Measurements from ENCODE around the gene PKNOX1. TPM values are rescaled to one million over a fixed set of nuclear protein-coding genes. Genes with fewer than 3 reads are reported as not detected.

Gene PKNOX1
- total and polyA plus RNA-seq, 2 experiments from 2014 or later = 29.9 to 76.7 TPM

DNA sequence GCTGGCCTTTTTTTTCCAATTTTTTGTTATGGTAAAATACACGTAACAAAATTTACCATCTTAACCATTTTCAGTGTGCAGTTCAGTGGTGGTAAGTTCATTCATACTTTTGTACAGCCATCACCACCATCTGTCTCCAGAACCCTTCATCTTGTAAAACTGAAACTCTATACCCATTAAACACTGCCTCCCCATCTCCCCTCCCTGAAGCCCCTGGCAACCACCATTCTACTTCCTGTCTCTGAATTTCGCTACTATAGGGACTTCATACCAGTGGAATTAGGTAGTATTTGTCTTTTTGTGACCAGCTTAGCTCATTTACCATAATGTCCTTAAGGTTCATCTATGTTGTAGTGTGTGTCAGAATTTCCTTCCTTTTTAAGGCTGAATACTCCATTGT, 8.7 kb downstream of the PKNOX1 start:
- TF ChIP-seq NANOG (IDR thresholded peaks at IDR 0.05; ENCODE audit: borderline replicate concordance) (no peak), ZNF114 (CRISPR knock-in tag; IDR thresholded peaks at IDR 0.05) (no peak), CREB1 (CRISPR knock-in tag; IDR thresholded peaks at IDR 0.05; ENCODE audit: low read depth) (no peak), POLR2AphosphoS5 (IDR thresholded peaks at IDR 0.05; ENCODE audit: low read depth) (no peak), JUNB (IDR thresholded peaks at IDR 0.05; ENCODE audit: unreplicated experiment) (no peak), ZNF331 (CRISPR knock-in tag; IDR thresholded peaks at IDR 0.05; ENCODE audit: low read depth) (no peak), STAT1 (IDR thresholded peaks at IDR 0.05; ENCODE audit: unreplicated experiment) (no peak)
- TF ChIP-seq, protein P1, sequence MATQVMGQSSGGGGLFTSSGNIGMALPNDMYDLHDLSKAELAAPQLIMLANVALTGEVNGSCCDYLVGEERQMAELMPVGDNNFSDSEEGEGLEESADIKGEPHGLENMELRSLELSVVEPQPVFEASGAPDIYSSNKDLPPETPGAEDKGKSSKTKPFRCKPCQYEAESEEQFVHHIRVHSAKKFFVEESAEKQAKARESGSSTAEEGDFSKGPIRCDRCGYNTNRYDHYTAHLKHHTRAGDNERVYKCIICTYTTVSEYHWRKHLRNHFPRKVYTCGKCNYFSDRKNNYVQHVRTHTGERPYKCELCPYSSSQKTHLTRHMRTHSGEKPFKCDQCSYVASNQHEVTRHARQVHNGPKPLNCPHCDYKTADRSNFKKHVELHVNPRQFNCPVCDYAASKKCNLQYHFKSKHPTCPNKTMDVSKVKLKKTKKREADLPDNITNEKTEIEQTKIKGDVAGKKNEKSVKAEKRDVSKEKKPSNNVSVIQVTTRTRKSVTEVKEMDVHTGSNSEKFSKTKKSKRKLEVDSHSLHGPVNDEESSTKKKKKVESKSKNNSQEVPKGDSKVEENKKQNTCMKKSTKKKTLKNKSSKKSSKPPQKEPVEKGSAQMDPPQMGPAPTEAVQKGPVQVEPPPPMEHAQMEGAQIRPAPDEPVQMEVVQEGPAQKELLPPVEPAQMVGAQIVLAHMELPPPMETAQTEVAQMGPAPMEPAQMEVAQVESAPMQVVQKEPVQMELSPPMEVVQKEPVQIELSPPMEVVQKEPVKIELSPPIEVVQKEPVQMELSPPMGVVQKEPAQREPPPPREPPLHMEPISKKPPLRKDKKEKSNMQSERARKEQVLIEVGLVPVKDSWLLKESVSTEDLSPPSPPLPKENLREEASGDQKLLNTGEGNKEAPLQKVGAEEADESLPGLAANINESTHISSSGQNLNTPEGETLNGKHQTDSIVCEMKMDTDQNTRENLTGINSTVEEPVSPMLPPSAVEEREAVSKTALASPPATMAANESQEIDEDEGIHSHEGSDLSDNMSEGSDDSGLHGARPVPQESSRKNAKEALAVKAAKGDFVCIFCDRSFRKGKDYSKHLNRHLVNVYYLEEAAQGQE (IDR thresholded peaks at IDR 0.05; ENCODE audit: unreplicated experiment) = no peak
- TF ChIP-seq, protein P2, sequence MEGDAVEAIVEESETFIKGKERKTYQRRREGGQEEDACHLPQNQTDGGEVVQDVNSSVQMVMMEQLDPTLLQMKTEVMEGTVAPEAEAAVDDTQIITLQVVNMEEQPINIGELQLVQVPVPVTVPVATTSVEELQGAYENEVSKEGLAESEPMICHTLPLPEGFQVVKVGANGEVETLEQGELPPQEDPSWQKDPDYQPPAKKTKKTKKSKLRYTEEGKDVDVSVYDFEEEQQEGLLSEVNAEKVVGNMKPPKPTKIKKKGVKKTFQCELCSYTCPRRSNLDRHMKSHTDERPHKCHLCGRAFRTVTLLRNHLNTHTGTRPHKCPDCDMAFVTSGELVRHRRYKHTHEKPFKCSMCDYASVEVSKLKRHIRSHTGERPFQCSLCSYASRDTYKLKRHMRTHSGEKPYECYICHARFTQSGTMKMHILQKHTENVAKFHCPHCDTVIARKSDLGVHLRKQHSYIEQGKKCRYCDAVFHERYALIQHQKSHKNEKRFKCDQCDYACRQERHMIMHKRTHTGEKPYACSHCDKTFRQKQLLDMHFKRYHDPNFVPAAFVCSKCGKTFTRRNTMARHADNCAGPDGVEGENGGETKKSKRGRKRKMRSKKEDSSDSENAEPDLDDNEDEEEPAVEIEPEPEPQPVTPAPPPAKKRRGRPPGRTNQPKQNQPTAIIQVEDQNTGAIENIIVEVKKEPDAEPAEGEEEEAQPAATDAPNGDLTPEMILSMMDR (conservative IDR thresholded peaks at IDR 0.05; ENCODE audit: low read depth in 2 of 2) = no peak
- peaks cover 9% of the 10 kb centered on the region for H3K36me3 ChIP-seq (ENCODE audit: insufficient read depth)
- H3K79me2 ChIP-seq (replicated peaks; ENCODE audit: insufficient read depth) = peaks cover 94% of the 10 kb centered on the region
- H3K27me3 Mint-ChIP-seq (ENCODE audit: insufficient read depth, low read depth, poor library complexity) = peaks cover 6% of the 10 kb centered on the region
- H3K4me1 ChIP-seq (ENCODE audit: insufficient read depth) = peaks cover 53% of the 10 kb centered on the region
- H4K20me1 ChIP-seq (replicated peaks; ENCODE audit: insufficient read depth) = peaks cover 4% of the 10 kb centered on the region; the same call in 1 of the 2 replicates
- peaks cover 31% of the 10 kb centered on the region for H3K36me3 Mint-ChIP-seq (ENCODE audit: low read depth)
- no peak overlapping the region for H3K4me3 Mint-ChIP-seq
- H2AFZ ChIP-seq = no peak overlapping the region
- H3K4me2 ChIP-seq = no peak overlapping the region
- H3K27me3 ChIP-seq (ENCODE audit: insufficient read depth) = no peaks in the 10 kb centered on the region
- peaks cover under 1% of the 10 kb centered on the region; the same call in 2 of the 3 replicates for H3K9me3 Mint-ChIP-seq
- peaks cover 37% of the 10 kb centered on the region for H3K4me1 Mint-ChIP-seq
- no peak for ATAC-seq
- DNase-seq (ENCODE audit: low spot score) = no peak
- no peak overlapping the region for H3K27ac Mint-ChIP-seq
- peak overlapping the region; percentile 12; the same call in 1 of the 2 replicates for H3K27ac ChIP-seq (ENCODE audit: low read depth)
- H3K9me2 ChIP-seq (ENCODE audit: insufficient read depth) = no peaks in the 10 kb centered on the region
- H3F3A ChIP-seq (replicated peaks; ENCODE audit: low read depth) = peaks cover 24% of the 10 kb centered on the region; the same call in 1 of the 2 replicates
- no peak overlapping the region for H3K4me3 ChIP-seq

- H3K36me3 Mint-ChIP-seq (ENCODE audit: low read depth) = peaks cover 24% of the 10 kb centered on the region
- no peak overlapping the region for H3K4me3 Mint-ChIP-seq
- no peaks in the 10 kb centered on the region for H3K27me3 ChIP-seq (ENCODE audit: insufficient read depth)
- H3K27me3 Mint-ChIP-seq (ENCODE audit: insufficient read depth, low read depth, poor library complexity) = peaks cover 5% of the 10 kb centered on the region
- no peak overlapping the region for H2AFZ ChIP-seq
- no peak overlapping the region for H3K4me3 ChIP-seq
- ATAC-seq (no peak), DNase-seq (ENCODE audit: low spot score) (no peak)
- peaks cover 21% of the 10 kb centered on the region; the same call in 1 of the 2 replicates for H3F3A ChIP-seq (replicated peaks; ENCODE audit: low read depth)
- H4K20me1 ChIP-seq (replicated peaks; ENCODE audit: insufficient read depth) = peaks cover 4% of the 10 kb centered on the region; the same call in 1 of the 2 replicates
- peaks cover 89% of the 10 kb centered on the region for H3K79me2 ChIP-seq (replicated peaks; ENCODE audit: insufficient read depth)
- H3K4me2 ChIP-seq = no peak overlapping the region
- peaks cover 37% of the 10 kb centered on the region for H3K4me1 Mint-ChIP-seq
- H3K27ac Mint-ChIP-seq = no peak overlapping the region
- H3K4me1 ChIP-seq (ENCODE audit: insufficient read depth) = peaks cover 49% of the 10 kb centered on the region
- H3K9me2 ChIP-seq (ENCODE audit: insufficient read depth) = no peaks in the 10 kb centered on the region
- H3K27ac ChIP-seq (ENCODE audit: low read depth) = no peak overlapping the region
- H3K9me3 Mint-ChIP-seq = no peaks in the 10 kb centered on the region; the same call in 1 of the 3 replicates
- peaks cover 7% of the 10 kb centered on the region for H3K36me3 ChIP-seq (ENCODE audit: insufficient read depth)
- TF ChIP-seq JUNB (IDR thresholded peaks at IDR 0.05; ENCODE audit: unreplicated experiment) (no peak), POLR2AphosphoS5 (IDR thresholded peaks at IDR 0.05; ENCODE audit: low read depth) (no peak), ZNF114 (CRISPR knock-in tag; IDR thresholded peaks at IDR 0.05) (no peak), STAT1 (IDR thresholded peaks at IDR 0.05; ENCODE audit: unreplicated experiment) (no peak), EZH2 (IDR thresholded peaks at IDR 0.05; ENCODE audit: low read depth, unreplicated experiment) (no peak), ETS1 (IDR thresholded peaks at IDR 0.05) (no peak), NANOG (IDR thresholded peaks at IDR 0.05; ENCODE audit: borderline replicate concordance) (no peak), CREB1 (CRISPR knock-in tag; IDR thresholded peaks at IDR 0.05; ENCODE audit: low read depth) (no peak)
- TF ChIP-seq, protein P2 (conservative IDR thresholded peaks at IDR 0.05; ENCODE audit: low read depth in 2 of 2) = no peak
Observed at GRCh38 chr21:42983869-42984268, 9.5 kb downstream of the PKNOX1 start.

Data from GM23338 (cell line).